Measurements from ENCODE around the gene RAD51B. TPM values are rescaled to one million over a fixed set of nuclear protein-coding genes. Genes with fewer than 3 reads are reported as not detected.

The RAD51B gene
- total and polyA plus RNA-seq, 9 donors: 21.6 to 70.1 (median 35.1) TPM

DNA sequence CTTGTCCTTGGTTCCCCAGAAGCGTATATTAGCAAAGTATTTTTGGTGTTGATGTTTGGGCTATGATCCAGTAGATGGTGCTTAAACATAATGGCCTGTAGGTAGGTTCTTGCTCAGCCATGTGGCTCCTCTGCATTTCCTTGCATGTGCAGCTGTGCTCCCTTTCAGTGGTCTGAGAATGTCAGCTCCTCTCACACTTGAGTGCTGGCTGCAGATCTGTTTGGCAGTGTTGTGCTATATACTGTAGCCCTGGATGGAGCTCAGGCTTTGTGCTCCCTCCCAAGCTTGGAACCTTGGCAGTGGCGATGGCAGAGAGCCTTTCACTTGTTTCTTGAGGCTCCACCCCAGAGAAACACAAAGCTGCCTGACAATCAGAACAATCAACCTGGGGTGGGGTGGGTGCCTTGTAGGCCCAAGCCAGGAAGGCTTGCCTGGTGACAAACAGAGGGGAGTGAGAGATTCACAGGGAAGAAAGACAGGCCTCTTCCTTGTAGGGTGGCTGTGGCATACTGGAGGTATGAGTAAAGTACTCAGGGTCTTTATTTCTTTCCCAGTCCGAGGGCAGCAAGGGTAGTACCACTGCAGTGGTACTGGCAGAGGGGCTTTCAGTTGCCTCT lies 255.3 kb downstream of the RAD51B start:
- intact Hi-C loops (cut with DNase I): no loop called here
- no peaks in the 10 kb centered on the region for H3K27me3 ChIP-seq
- no peak overlapping the region for H3K27ac ChIP-seq
- H3K36me3 ChIP-seq: no peaks in the 10 kb centered on the region
- 84 to 92% (median 92%) methylated on average over 3 of the region's 3 CpGs for WGBS, 3 donors
- H3K9me3 ChIP-seq: no peaks in the 10 kb centered on the region
- H3K4me1 ChIP-seq (ENCODE audit: insufficient read depth): peaks cover 1% of the 10 kb centered on the region
- no peak for DNase-seq
- no peak overlapping the region for H3K4me3 ChIP-seq
- TF ChIP-seq CTCF (IDR thresholded peaks at IDR 0.05) (no peak), POLR2A (IDR thresholded peaks at IDR 0.05) (no peak), EP300 (IDR thresholded peaks at IDR 0.05) (no peak)

DNA sequence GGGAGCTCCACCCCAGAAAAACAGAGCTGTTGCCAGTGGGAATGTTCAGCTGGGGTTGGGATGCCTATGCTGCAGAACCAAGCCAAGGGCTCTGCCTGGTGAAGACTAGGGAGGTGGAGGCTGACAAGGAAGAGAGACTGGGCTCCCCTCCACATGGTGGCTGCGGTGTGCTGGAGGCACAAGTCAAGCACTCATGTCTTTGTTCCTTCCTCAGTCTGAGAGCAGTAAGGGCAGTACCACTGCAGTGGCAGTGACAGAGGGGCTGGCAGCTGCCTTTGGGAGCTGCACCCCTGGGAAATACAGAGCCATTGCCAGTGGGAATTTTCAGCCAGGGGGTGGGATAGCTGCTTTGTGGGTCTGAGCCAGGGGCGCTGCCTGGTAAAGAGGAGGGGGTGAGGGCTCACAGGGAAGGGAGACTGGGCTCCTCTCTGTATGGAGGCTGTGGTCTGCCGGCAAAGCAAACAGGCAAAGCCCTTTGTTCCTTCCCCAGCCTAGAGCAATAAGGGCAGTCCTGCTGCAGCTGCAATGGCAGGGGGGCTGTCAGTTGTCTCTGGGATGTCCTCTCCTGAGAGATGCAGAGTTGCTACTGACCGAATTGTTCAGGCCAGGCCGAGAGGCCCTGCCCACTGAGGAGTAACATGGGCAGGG lies 255.9 kb downstream of the RAD51B start:
- Histone ChIP-seq H3K36me3 (no peaks in the 10 kb centered on the region), H3K27me3 (no peaks in the 10 kb centered on the region), H3K4me3 (no peak overlapping the region), H3K27ac (no peak overlapping the region), H3K4me1 (ENCODE audit: insufficient read depth) (peaks cover 1% of the 10 kb centered on the region), H3K9me3 (no peaks in the 10 kb centered on the region)
- no peak for DNase-seq
- intact Hi-C loops (cut with DNase I): no loop called here
- WGBS, 3 donors: 94 to 99% (median 96%) methylated on average over 5 of the region's 5 CpGs
- TF ChIP-seq EP300 (IDR thresholded peaks at IDR 0.05) (no peak), POLR2A (IDR thresholded peaks at IDR 0.05) (no peak), CTCF (IDR thresholded peaks at IDR 0.05) (no peak)

- H3K4me1 ChIP-seq (ENCODE audit: insufficient read depth): peaks cover 1% of the 10 kb centered on the region
- intact Hi-C loops (cut with DNase I): no loop called here
- H3K36me3 ChIP-seq: no peaks in the 10 kb centered on the region
- DNase-seq: no peak
- WGBS, 3 donors: 93 to 98% (median 97%) methylated on average over 1 of the region's 1 CpG
- no peaks in the 10 kb centered on the region for H3K27me3 ChIP-seq
- no peak for TF ChIP-seq CTCF (IDR thresholded peaks at IDR 0.05)
- TF ChIP-seq EP300 (IDR thresholded peaks at IDR 0.05): no peak
- TF ChIP-seq POLR2A (IDR thresholded peaks at IDR 0.05): no peak
- no peak overlapping the region for H3K4me3 ChIP-seq
- no peaks in the 10 kb centered on the region for H3K9me3 ChIP-seq
- no peak overlapping the region for H3K27ac ChIP-seq
Observed at GRCh38 chr14:68076451-68076850, 256.9 kb downstream of the RAD51B start.

- no peak for DNase-seq
- Histone ChIP-seq H3K36me3 (no peaks in the 10 kb centered on the region), H3K27me3 (no peaks in the 10 kb centered on the region), H3K4me1 (ENCODE audit: insufficient read depth) (peaks cover 1% of the 10 kb centered on the region), H3K9me3 (no peaks in the 10 kb centered on the region), H3K4me3 (no peak overlapping the region), H3K27ac (no peak overlapping the region)
- TF ChIP-seq EP300 (IDR thresholded peaks at IDR 0.05): no peak
- no peak for TF ChIP-seq POLR2A (IDR thresholded peaks at IDR 0.05)
- no peak for TF ChIP-seq CTCF (IDR thresholded peaks at IDR 0.05)
- intact Hi-C loops (cut with DNase I): no loop called here
Observed at GRCh38 chr14:68079941-68080697, 260.5 kb downstream of the RAD51B start.

Data from ovary (tissue), 9 donors.